ENCODE measurements around the gene NBPF3.

Gene NBPF3

DNA sequence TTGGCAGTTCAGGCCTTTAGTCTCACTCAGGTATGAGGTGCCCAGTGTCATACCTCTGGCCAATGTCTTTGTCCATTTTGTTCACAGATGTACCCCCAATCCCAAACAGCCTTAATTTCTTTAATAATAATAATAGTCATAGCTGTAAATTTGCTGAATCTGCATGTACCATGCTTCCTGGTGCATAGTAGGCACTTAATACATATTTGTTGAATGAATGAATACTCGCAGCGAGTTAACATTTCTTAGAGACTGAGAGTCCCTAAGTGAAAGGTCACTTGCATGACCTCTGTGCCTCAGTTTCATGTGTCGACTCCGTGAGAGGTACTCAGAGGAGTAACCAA lies 81.8 kb downstream of the NBPF3 start:
- DNase-seq: no peak

DNA sequence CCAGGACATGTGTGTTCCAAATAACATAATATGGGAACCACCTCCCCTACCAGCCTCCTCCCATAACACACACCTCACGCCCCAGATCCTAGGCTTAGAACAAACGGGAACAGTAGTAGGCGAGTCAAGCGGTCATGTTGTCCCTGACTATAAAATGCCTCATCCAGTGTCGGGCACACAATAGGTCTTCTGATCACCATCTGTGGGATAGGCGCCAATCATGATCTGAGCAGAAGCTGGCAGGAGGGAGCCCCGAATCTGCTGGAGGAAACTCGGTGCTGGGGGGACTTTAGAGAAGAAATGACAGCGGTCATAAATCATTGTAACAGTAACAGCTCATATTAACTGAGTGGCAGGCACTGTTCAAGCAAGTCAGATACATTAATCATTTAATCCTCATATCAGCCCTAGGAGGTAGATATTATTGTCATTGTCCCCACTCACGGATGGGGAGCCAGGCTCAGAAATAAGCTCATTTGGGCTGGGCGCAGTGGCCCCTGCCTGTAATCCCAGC lies 82.6 kb downstream of the NBPF3 start:
- DNase-seq: no peak

DNA sequence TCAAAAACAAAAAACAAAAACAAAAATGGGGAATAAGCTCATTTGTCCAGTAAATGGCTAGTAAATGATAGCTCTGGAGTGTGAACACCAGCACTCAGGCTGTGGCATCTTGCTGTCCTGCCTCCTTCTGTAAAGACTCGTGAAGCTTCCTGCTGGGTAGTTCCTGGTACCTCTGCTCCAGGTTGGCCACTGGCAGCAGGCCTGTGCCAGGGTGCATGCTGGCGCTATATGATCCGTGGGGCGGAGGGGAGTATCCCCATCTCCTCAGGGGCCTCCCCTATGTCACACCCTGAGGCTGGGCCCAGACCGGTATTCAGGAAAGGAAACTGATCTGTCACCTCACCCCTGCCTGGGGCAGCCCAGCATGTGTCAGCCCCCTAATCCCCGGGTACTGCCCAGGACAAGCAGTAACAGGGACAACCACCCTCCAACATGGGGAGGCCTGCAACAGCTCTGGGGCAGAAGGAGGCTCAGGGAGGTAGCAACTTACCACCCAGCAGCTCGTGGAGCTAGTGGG lies 83.4 kb downstream of the NBPF3 start:
- no peak for DNase-seq

DNA sequence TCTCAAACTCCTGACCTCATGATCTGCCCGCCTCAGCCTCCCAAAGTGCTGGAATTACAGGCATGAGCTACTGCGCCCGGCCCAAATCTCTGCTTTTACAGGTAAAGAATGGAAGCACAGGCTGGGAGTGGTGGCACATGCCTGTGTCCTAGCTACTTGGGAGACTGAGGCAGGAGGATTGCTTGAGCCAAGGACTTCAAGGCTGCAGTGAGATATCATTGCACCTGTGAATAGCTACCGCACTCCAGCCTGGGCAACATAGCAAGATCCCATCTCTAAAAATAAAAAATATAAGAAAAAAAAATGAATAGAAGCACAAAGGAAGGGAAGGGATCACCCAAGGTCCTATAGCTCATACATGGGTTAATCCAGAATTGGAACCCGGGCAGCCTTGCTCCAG lies 84.3 kb downstream of the NBPF3 start:
- no peak for DNase-seq

DNA sequence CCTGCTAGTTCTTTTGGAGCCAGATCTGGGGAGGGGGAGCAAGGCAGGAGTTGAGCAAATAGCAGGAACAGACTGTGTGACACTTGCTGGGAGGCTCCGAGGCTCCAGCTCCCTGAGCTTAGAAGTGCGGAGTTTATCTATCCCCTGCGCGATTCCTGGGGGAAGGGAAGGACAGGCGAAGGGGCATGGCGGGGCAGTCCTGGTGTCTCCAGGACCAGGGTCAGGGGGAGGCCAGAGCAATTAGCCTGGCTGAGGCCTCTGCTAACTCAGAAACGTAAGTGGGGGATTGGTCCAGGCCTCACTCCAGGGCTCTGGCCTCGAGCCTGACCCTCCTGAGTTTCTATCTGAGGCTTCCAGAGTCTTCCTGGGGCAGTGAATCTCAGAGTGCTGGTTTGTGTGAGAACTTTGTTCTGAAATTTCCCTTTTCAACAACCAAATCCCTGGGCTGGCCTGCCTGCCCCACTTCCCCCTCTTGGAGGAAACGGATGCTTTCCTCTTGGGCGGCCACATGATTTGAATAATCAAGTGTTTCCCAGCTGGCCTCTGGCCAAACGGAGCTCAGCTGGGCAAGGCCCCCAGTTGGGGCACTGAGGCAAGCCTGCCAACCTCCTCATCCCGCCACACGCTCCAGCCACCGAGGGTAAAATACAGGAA lies 84.9 kb downstream of the NBPF3 start:
- no peak for DNase-seq

DNA sequence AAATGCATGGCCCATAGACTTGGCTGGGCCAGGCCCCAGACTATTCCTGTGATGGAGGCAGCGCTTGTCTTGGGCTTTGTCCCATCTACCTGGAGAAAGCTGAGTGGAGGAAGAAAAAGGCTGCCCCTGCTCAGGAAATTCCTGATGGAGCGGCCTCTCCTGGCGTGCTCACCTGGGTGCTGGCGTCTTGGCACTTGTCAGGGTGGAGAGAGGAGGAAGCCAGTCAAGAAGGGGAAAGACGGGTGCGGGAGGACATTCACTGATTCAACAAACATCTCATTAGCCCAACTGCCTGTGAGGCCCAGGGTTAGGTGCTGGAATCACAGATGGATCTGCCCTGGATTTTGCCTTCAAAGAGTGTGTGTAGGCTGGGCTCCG lies 85.4 kb downstream of the NBPF3 start:
- no peak for DNase-seq

DNA sequence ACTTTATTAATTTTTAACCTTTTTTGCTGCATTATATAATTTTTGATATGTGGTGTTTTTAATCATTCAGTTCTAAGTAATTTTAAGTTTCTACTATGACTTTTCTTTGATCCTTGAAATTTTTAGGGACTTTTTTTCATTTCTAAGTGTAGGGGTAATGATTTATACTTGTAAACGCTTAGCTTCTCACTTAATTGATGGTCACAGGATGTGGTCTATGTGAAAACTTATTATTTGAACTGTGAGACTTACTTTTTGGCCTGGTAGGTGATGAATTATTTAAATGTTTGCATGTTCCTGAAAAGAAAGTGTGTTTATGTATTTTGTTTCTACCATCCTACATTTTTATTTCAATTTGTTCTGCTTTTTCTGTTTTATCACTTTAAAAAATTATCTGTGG lies 86.5 kb downstream of the NBPF3 start:
- no peak for DNase-seq

DNA sequence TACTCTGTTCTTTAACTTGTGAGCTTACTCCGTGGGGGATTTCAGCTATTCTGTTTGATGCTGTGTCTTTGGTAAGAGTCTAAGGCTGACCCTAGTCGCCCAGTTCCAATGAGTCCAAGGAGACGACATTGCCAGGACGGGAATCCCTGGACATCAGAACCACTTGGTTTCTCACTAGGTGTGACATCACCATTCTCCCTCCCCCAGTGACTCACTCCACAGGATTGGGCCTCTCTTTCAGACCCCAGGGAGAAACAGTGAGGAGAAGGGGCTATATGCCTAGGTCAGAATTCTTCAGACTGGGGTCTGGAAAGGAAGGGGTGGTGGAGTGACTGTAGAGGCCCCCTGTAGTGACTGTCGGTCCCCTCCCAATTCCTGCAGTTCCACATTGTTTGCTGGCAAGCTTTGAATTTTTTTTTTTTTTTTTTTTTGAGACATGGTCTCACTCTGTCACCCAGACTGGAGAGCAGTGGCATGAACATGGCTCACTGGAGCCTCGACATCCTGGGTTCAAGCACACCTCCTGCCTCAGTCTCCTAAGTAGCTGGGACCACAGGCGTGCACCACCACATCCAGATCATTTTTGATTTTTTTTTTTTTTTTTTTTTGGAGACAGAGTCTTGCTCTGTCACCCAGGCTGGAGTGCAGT lies 90.6 kb downstream of the NBPF3 start:
- no peak for DNase-seq

DNA sequence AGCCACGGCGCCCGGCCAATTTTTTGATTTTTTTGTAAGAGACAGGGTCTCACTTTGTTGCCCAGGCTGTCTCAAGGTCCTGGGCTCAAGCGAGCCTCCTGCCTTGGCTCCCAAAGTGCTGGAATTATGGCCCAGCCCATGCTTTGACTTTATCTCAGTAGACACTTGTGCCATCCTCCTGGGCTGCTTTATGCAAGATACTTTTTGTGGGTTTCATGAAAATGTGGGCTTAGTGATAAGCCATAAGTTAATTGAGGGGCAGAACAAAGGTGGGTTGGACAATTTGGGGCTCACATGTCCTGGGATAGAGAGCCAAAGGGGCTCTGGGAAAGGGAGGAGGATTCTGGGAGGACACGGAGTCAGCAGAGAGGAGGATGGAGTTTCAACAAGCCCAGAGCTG lies 91.3 kb downstream of the NBPF3 start:
- DNase-seq: no peak

DNA sequence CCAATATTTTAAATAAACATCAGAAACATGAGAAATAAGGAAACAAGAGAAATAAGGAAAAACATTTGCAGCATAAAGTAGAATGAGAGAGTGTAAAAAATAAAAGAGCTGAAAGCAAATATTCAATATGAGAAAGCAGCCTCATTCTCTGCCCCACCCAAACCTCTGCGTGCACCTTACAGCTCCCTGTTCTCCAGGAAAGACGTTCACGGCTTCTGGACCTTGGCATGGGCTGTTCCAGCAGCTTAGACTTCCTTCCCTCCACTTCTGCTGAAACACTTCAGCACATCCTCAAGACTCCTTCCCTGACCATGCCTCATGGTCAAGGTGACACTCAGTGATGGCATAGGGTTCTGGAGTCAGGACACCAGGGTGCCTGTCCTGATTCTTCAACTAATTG lies 92.6 kb downstream of the NBPF3 start:
- DNase-seq: no peak

DNA sequence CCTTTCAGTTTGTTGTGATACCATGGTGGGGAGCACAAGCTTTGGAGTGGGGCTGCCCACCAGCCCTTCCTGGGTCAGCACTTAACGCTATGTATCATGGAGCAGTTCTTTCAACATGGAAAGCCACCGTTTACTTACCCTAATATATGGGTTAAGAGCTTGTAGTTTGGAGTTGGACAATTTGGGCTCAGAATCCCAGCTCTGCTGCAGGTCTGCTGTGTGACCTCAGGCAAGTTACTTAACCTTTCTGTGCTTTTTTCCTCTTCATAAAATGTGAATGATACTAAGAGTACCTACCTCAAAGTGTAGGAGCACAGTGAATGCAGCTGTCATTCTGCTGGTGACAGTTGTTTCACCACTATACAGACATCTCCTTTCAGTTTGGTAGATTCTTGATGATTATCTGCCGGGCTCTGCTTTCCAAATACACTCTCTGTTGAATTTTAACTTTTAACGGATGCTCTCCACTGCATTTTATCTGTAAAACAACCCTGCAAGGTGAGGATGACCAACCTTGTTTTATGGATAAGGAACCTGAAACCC lies 93.1 kb downstream of the NBPF3 start:
- DNase-seq: no peak

DNA sequence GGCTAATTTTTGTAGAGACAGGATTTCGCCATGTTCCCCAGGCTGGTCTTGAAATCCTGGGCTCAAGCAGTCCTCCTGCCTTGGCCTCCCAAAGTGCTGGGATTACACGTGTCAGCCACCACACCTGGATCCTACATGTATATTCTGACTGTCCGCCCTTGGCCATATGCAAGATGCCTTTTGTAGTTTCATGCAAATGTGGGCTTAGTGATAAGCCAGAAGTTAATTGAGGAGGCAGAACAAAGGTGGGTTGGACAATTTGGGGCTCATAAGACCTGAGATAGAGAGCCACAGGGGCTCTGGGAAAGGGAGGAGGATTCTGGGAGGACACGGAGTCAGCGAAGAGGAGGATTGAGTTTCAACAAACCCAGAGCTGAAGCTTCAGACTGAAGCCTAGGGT lies 94.2 kb downstream of the NBPF3 start:
- no peak for DNase-seq

Measured in T-helper 9 cell (primary cell).